Measurements from ENCODE around the gene CRB1. TPM values are rescaled to one million over a fixed set of nuclear protein-coding genes. Genes with fewer than 3 reads are reported as not detected.

The CRB1 gene
- polyA plus RNA-seq, 1 donor (not counting 4 experiments of a cell fraction or from before 2014, with no cell fraction given), result 0.04 TPM

GRCh38 chr1:197304638-197305200 lies 36.7 kb downstream of the CRB1 start:
- Histone ChIP-seq H3K9me3 (ENCODE audit: control insufficient read depth, low read depth, low read length) (no peaks in the 10 kb centered on the region), H3K4me2 (ENCODE audit: control insufficient read depth, extremely low read depth, insufficient read depth, low read depth, low read length) (no peak overlapping the region), H3K4me3 (ENCODE audit: control insufficient read depth in 2 of 3, extremely low read depth in 1 of 3, insufficient read depth in 2 of 3, low read depth in 1 of 3, low read length in 3 of 3) (no peak overlapping the region), H3K27ac (ENCODE audit: control insufficient read depth, insufficient read depth, low read length) (no peak overlapping the region), H3K9me1 (ENCODE audit: control insufficient read depth, extremely low read depth, insufficient read depth, low read length) (no peaks in the 10 kb centered on the region), H3K79me2 (ENCODE audit: control insufficient read depth, insufficient read depth, low read length) (no peaks in the 10 kb centered on the region), H3K27me3 (ENCODE audit: control insufficient read depth, extremely low read depth, insufficient read depth, low read length) (no peaks in the 10 kb centered on the region), H3K9ac (ENCODE audit: control insufficient read depth, extremely low read depth, insufficient read depth, low read length) (no peak overlapping the region), H3K36me3 (ENCODE audit: control insufficient read depth in 2 of 2, extremely low read depth in 1 of 2, insufficient read depth in 2 of 2, low read length in 2 of 2) (no peaks in the 10 kb centered on the region), H3K4me1 (ENCODE audit: control insufficient read depth, extremely low read depth, insufficient read depth, low read length) (no peaks in the 10 kb centered on the region), H4K20me1 (ENCODE audit: control insufficient read depth, extremely low read depth, insufficient read depth, low read length) (no peaks in the 10 kb centered on the region), H2AFZ (ENCODE audit: control insufficient read depth, low read length) (no peak overlapping the region)
- dilution Hi-C loops (cut with MboI; ENCODE audit: extremely low pct_ligation_motif_present, low sequenced_read_pairs), result no loop called here
- no peak for DNase-seq (ENCODE audit: low read depth, low spot score)
- TF ChIP-seq CTCF (optimal IDR thresholded peaks at IDR 0.05 in 1 of 3, IDR thresholded peaks at IDR 0.05 in 1 of 3, conservative IDR thresholded peaks at IDR 0.05 in 1 of 3; ENCODE audit: extremely low read depth in 1 of 3, insufficient read depth in 2 of 3, low read length in 3 of 3) (no peak), EZH2 (IDR thresholded peaks at IDR 0.05; ENCODE audit: low read length) (no peak)
- FAIRE-seq, result no peak

DNA sequence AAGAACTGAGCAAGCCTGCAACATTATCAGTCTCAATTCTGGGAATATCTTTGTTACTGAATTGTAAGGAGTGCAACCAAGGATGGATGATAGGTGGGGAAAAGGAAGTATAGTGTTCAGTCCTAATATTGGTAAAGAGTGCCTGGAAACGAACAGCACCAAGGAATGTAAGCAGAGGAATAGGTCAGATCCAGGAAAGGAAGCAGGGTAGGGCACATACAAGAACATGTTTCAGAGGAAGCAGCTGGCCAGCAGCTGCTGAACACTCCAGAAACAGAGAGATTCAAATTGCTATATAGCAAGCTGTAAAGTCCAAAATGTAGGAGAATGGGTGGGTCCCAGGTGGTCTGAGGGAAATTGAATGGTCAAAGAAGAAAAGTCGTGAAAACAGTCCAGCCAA lies 37.9 kb downstream of the CRB1 start:
- Histone ChIP-seq H3K9ac (ENCODE audit: control insufficient read depth, extremely low read depth, insufficient read depth, low read length) (no peak overlapping the region), H3K4me2 (ENCODE audit: control insufficient read depth, extremely low read depth, insufficient read depth, low read depth, low read length) (no peak overlapping the region), H2AFZ (ENCODE audit: control insufficient read depth, low read length) (no peak overlapping the region), H3K4me3 (ENCODE audit: control insufficient read depth in 2 of 3, extremely low read depth in 1 of 3, insufficient read depth in 2 of 3, low read depth in 1 of 3, low read length in 3 of 3) (no peak overlapping the region), H3K4me1 (ENCODE audit: control insufficient read depth, extremely low read depth, insufficient read depth, low read length) (no peaks in the 10 kb centered on the region), H3K9me1 (ENCODE audit: control insufficient read depth, extremely low read depth, insufficient read depth, low read length) (no peaks in the 10 kb centered on the region), H3K27me3 (ENCODE audit: control insufficient read depth, extremely low read depth, insufficient read depth, low read length) (no peaks in the 10 kb centered on the region), H3K36me3 (ENCODE audit: control insufficient read depth in 2 of 2, extremely low read depth in 1 of 2, insufficient read depth in 2 of 2, low read length in 2 of 2) (no peaks in the 10 kb centered on the region), H3K79me2 (ENCODE audit: control insufficient read depth, insufficient read depth, low read length) (no peaks in the 10 kb centered on the region), H3K27ac (ENCODE audit: control insufficient read depth, insufficient read depth, low read length) (no peak overlapping the region), H3K9me3 (ENCODE audit: control insufficient read depth, low read depth, low read length) (no peaks in the 10 kb centered on the region), H4K20me1 (ENCODE audit: control insufficient read depth, extremely low read depth, insufficient read depth, low read length) (no peaks in the 10 kb centered on the region)
- no peak for TF ChIP-seq EZH2 (IDR thresholded peaks at IDR 0.05; ENCODE audit: low read length)
- no peak for TF ChIP-seq CTCF (optimal IDR thresholded peaks at IDR 0.05 in 1 of 3, IDR thresholded peaks at IDR 0.05 in 1 of 3, conservative IDR thresholded peaks at IDR 0.05 in 1 of 3; ENCODE audit: extremely low read depth in 1 of 3, insufficient read depth in 2 of 3, low read length in 3 of 3)
- no peak for FAIRE-seq
- DNase-seq (ENCODE audit: low read depth, low spot score), result no peak
- dilution Hi-C loops (cut with MboI; ENCODE audit: extremely low pct_ligation_motif_present, low sequenced_read_pairs), result no loop called here

Measured in keratinocyte (primary cell).